Activated CD8-positive, alpha-beta T cell treated with anti-CD3 and anti-CD28 coated beads, Interleukin-2, amount 10 ng/mL, durations not matched to agents 7 days and 5 days (primary cell): Measurements from ENCODE around the gene PPM1L. TPM values are rescaled to one million over a fixed set of nuclear protein-coding genes. Genes with fewer than 3 reads are reported as not detected.

Experiments
- ATAC-seq: fragments of 150-1000 bp; cut with Tn5 transposase; one replicate; pipeline ENCODE4 v1.10.0; 2021; ENCODE audit warnings: moderate library complexity
- CTCF ChIA-PET: fragments of 350-600 bp; sonication (Branson Sonifier 250); formaldehyde crosslinking; loops from one replicate; lab custom pipeline; 2021; ENCODE audit warnings: antibody characterized with exemption; lab: Charles Lee
- POLR2A ChIA-PET: fragments of 350-600 bp; sonication (Branson Sonifier 250); formaldehyde crosslinking; loops from one replicate; lab custom pipeline; 2021; ENCODE audit warnings: antibody characterized with exemption; lab: Charles Lee
- DNase-seq: peaks from one replicate; pipeline ENCODE4 v3.0.0-alpha.2; 2020
- H3K27ac Mint-ChIP-seq: one replicate; pipeline ENCODE4 v1.8.0; 2021; ENCODE audit warnings: mild to moderate bottlenecking, mixed read lengths
- H3K27me3 Mint-ChIP-seq: one replicate; pipeline ENCODE4 v1.8.0; 2021; ENCODE audit warnings: low read depth, mixed read lengths
- H3K36me3 Mint-ChIP-seq: one replicate; pipeline ENCODE4 v1.8.0; 2021; ENCODE audit warnings: low read depth, mixed read lengths
- H3K4me1 Mint-ChIP-seq: one replicate; pipeline ENCODE4 v1.8.0; 2021; ENCODE audit warnings: low read depth, mixed read lengths
- H3K4me3 Mint-ChIP-seq: one replicate; pipeline ENCODE4 v1.8.0; 2021; ENCODE audit warnings: mild to moderate bottlenecking, mixed read lengths
- H3K9me3 Mint-ChIP-seq: one replicate; pipeline ENCODE4 v1.8.0; 2022; ENCODE audit warnings: mixed read lengths; ENCODE audit not compliant: insufficient read depth
- total RNA-seq, 2 experiments: library from RNA; stranded (reverse); gene quantifications; one replicate each; pipeline ENCODE4 v1.2.3, GENCODE V29; 2021

Gene PPM1L
- total RNA-seq, 2 experiments from 2014 or later, result 3.8 to 3.9 TPM

GRCh38 chr3:160874736-160875135, 118.7 kb downstream of the PPM1L start:
- POLR2A ChIA-PET, result no interaction called here
- H3K9me3 Mint-ChIP-seq, result no peaks in the 10 kb centered on the region
- H3K4me1 Mint-ChIP-seq, result no peaks in the 10 kb centered on the region
- H3K27ac Mint-ChIP-seq, result no peak overlapping the region
- H3K4me3 Mint-ChIP-seq, result no peak overlapping the region
- DNase-seq (no peak), ATAC-seq (no peak)
- CTCF ChIA-PET, result no interaction called here
- H3K27me3 Mint-ChIP-seq, result peaks cover 10% of the 10 kb centered on the region
- H3K36me3 Mint-ChIP-seq, result no peaks in the 10 kb centered on the region

GRCh38 chr3:160876643-160877042, 120.6 kb downstream of the PPM1L start:
- CTCF ChIA-PET, result no interaction called here

GRCh38 chr3:160879859-160880258, 123.8 kb downstream of the PPM1L start:
- CTCF ChIA-PET, result no interaction called here
- H3K36me3 Mint-ChIP-seq, result no peaks in the 10 kb centered on the region
- H3K9me3 Mint-ChIP-seq, result no peaks in the 10 kb centered on the region
- no peak overlapping the region for H3K27ac Mint-ChIP-seq
- ATAC-seq (no peak), DNase-seq (no peak)
- H3K4me3 Mint-ChIP-seq, result no peak overlapping the region
- peaks cover 7% of the 10 kb centered on the region for H3K27me3 Mint-ChIP-seq
- POLR2A ChIA-PET, result no interaction called here
- H3K4me1 Mint-ChIP-seq, result no peaks in the 10 kb centered on the region

More at GRCh38 chr3:160876643-160877042, 120.6 kb downstream of the PPM1L start:
- ATAC-seq, result no peak
- H3K36me3 Mint-ChIP-seq, result no peaks in the 10 kb centered on the region
- DNase-seq, result no peak
- H3K9me3 Mint-ChIP-seq, result no peaks in the 10 kb centered on the region
- H3K4me1 Mint-ChIP-seq, result no peaks in the 10 kb centered on the region
- H3K4me3 Mint-ChIP-seq, result no peak overlapping the region
- peaks cover 7% of the 10 kb centered on the region for H3K27me3 Mint-ChIP-seq
- POLR2A ChIA-PET, result no interaction called here
- no peak overlapping the region for H3K27ac Mint-ChIP-seq

- no peak for DNase-seq
- ATAC-seq, result no peak
- H3K9me3 Mint-ChIP-seq, result no peaks in the 10 kb centered on the region
- CTCF ChIA-PET, result no interaction called here
- no peaks in the 10 kb centered on the region for H3K4me1 Mint-ChIP-seq
- no peak overlapping the region for H3K27ac Mint-ChIP-seq
- no peak overlapping the region for H3K4me3 Mint-ChIP-seq
- no peaks in the 10 kb centered on the region for H3K27me3 Mint-ChIP-seq
- H3K36me3 Mint-ChIP-seq, result no peaks in the 10 kb centered on the region
- POLR2A ChIA-PET, result no interaction called here
Observed at GRCh38 chr3:160883373-160883772, 127.3 kb downstream of the PPM1L start.

- POLR2A ChIA-PET, result no interaction called here
- CTCF ChIA-PET, result no interaction called here
- no peaks in the 10 kb centered on the region for H3K9me3 Mint-ChIP-seq
Observed at GRCh38 chr3:160885791-160886286, 129.8 kb downstream of the PPM1L start.

GRCh38 chr3:160886421-160886820, 130.4 kb downstream of the PPM1L start:
- no peaks in the 10 kb centered on the region for H3K4me1 Mint-ChIP-seq
- POLR2A ChIA-PET, result no interaction called here
- CTCF ChIA-PET, result no interaction called here
- DNase-seq (no peak), ATAC-seq (no peak)
- no peaks in the 10 kb centered on the region for H3K36me3 Mint-ChIP-seq
- no peaks in the 10 kb centered on the region for H3K27me3 Mint-ChIP-seq
- H3K4me3 Mint-ChIP-seq, result no peak overlapping the region
- H3K27ac Mint-ChIP-seq, result no peak overlapping the region
- H3K9me3 Mint-ChIP-seq, result no peaks in the 10 kb centered on the region

More at GRCh38 chr3:160885791-160886286, 129.8 kb downstream of the PPM1L start:
- H3K36me3 Mint-ChIP-seq, result no peaks in the 10 kb centered on the region
- H3K4me3 Mint-ChIP-seq, result no peak overlapping the region
- no peaks in the 10 kb centered on the region for H3K4me1 Mint-ChIP-seq
- H3K27ac Mint-ChIP-seq, result no peak overlapping the region
- H3K27me3 Mint-ChIP-seq, result no peaks in the 10 kb centered on the region
- ATAC-seq, result no peak
- DNase-seq, result no peak

GRCh38 chr3:160893207-160893606, 137.2 kb downstream of the PPM1L start:
- H3K4me1 Mint-ChIP-seq, result no peaks in the 10 kb centered on the region
- no peak for ATAC-seq
- ChIA-PET POLR2A (no interaction called here), CTCF (no interaction called here)
- H3K9me3 Mint-ChIP-seq, result no peaks in the 10 kb centered on the region
- no peaks in the 10 kb centered on the region for H3K27me3 Mint-ChIP-seq
- H3K36me3 Mint-ChIP-seq, result no peaks in the 10 kb centered on the region
- DNase-seq, result no peak
- no peak overlapping the region for H3K27ac Mint-ChIP-seq
- no peak overlapping the region for H3K4me3 Mint-ChIP-seq

GRCh38 chr3:160904691-160905090, 148.7 kb downstream of the PPM1L start:
- Mint-ChIP-seq H3K4me1 (no peaks in the 10 kb centered on the region), H3K9me3 (no peaks in the 10 kb centered on the region), H3K27ac (no peak overlapping the region), H3K4me3 (no peak overlapping the region), H3K27me3 (peaks cover 5% of the 10 kb centered on the region), H3K36me3 (no peaks in the 10 kb centered on the region)
- CTCF ChIA-PET, result no interaction called here
- no peak for DNase-seq
- POLR2A ChIA-PET, result no interaction called here
- ATAC-seq, result no peak

GRCh38 chr3:160906646-160907045, 150.6 kb downstream of the PPM1L start:
- no peak overlapping the region for H3K4me3 Mint-ChIP-seq
- ChIA-PET CTCF (no interaction called here), POLR2A (no interaction called here)
- ATAC-seq (no peak), DNase-seq (no peak)
- H3K27me3 Mint-ChIP-seq, result peaks cover 5% of the 10 kb centered on the region
- H3K27ac Mint-ChIP-seq, result no peak overlapping the region
- H3K36me3 Mint-ChIP-seq, result no peaks in the 10 kb centered on the region
- no peaks in the 10 kb centered on the region for H3K4me1 Mint-ChIP-seq
- H3K9me3 Mint-ChIP-seq, result no peaks in the 10 kb centered on the region

GRCh38 chr3:160909917-160910316, 153.9 kb downstream of the PPM1L start:
- POLR2A ChIA-PET, result interaction anchor here (0.6 kb wide), 1 partner anchor 73 kb away, joined by 5 read pairs; no protein-coding TSS in a partner anchor
- no peak overlapping the region for H3K4me3 Mint-ChIP-seq
- CTCF ChIA-PET, result no interaction called here
- H3K4me1 Mint-ChIP-seq, result no peaks in the 10 kb centered on the region
- ATAC-seq, result no peak
- peaks cover 5% of the 10 kb centered on the region for H3K27me3 Mint-ChIP-seq
- no peak for DNase-seq
- no peaks in the 10 kb centered on the region for H3K36me3 Mint-ChIP-seq
- no peak overlapping the region for H3K27ac Mint-ChIP-seq
- no peaks in the 10 kb centered on the region for H3K9me3 Mint-ChIP-seq

GRCh38 chr3:160911411-160911810, 155.4 kb downstream of the PPM1L start:
- H3K4me1 Mint-ChIP-seq, result no peaks in the 10 kb centered on the region
- peaks cover 5% of the 10 kb centered on the region for H3K27me3 Mint-ChIP-seq
- H3K4me3 Mint-ChIP-seq, result no peak overlapping the region
- no peak for ATAC-seq
- H3K9me3 Mint-ChIP-seq, result no peaks in the 10 kb centered on the region
- ChIA-PET POLR2A (no interaction called here), CTCF (no interaction called here)
- no peaks in the 10 kb centered on the region for H3K36me3 Mint-ChIP-seq
- H3K27ac Mint-ChIP-seq, result no peak overlapping the region
- DNase-seq, result no peak

- ChIA-PET CTCF (no interaction called here), POLR2A (no interaction called here)
- Mint-ChIP-seq H3K27me3 (peaks cover 3% of the 10 kb centered on the region), H3K36me3 (no peaks in the 10 kb centered on the region), H3K9me3 (no peaks in the 10 kb centered on the region), H3K27ac (no peak overlapping the region), H3K4me1 (no peaks in the 10 kb centered on the region), H3K4me3 (no peak overlapping the region)
- ATAC-seq (no peak), DNase-seq (no peak)
Observed at GRCh38 chr3:160916472-160916871, 160.4 kb downstream of the PPM1L start.

GRCh38 chr3:160919942-160920341, 163.9 kb downstream of the PPM1L start:
- ChIA-PET CTCF (interaction anchor here (1.3 to 1.5 kb wide), 2 partner anchors 8 to 22 kb away, joined by 3 to 4 read pairs; no protein-coding TSS in a partner anchor), POLR2A (no interaction called here)
- no peak overlapping the region for H3K27ac Mint-ChIP-seq
- H3K9me3 Mint-ChIP-seq, result no peaks in the 10 kb centered on the region
- peaks cover 2% of the 10 kb centered on the region for H3K27me3 Mint-ChIP-seq
- H3K4me1 Mint-ChIP-seq, result no peaks in the 10 kb centered on the region
- ATAC-seq, result no peak
- no peaks in the 10 kb centered on the region for H3K36me3 Mint-ChIP-seq
- H3K4me3 Mint-ChIP-seq, result no peak overlapping the region
- no peak for DNase-seq
